Bronchial epithelial cell (primary cell): ENCODE measurements around the gene SORCS2. TPM values are rescaled to one million over a fixed set of nuclear protein-coding genes. Genes with fewer than 3 reads are reported as not detected.
A peak's percentile ranks its signal among the peaks of the same experiment; 100 is the strongest.

ENCODE experiments used
- DNase-seq: peaks from one replicate; pipeline ENCODE4 v3.0.0-alpha.2; 2010; ENCODE audit warnings: low read depth
- FAIRE-seq: peaks from 2 replicates; lab custom pipeline; 2011; peaks lifted over from hg19 to GRCh38; lab: Jason Lieb, UNC
- H3K27me3 ChIP-seq: 2 replicates; pipeline ENCODE4 v1.5.1; 2011; ENCODE audit warnings: low read length; ENCODE audit not compliant: control insufficient read depth, insufficient read depth
- H3K36me3 ChIP-seq: 2 replicates; pipeline ENCODE4 v1.5.1; 2011; ENCODE audit warnings: low read length; ENCODE audit not compliant: control insufficient read depth, insufficient read depth
- H3K4me3 ChIP-seq: 2 replicates; pipeline ENCODE4 v1.5.1; 2011; ENCODE audit warnings: mild to moderate bottlenecking, low read depth, low read length, control low read depth
- CTCF ChIP-seq: IDR thresholded peaks from 2 replicates; pipeline ENCODE4 v1.5.1; 2011; ENCODE audit warnings: mild to moderate bottlenecking, moderate library complexity, low read length, control low read depth, inconsistent platforms; ENCODE audit not compliant: insufficient read depth, severe bottlenecking
- total RNA-seq: library from RNA; depleted of rRNA; stranded (reverse); fragments of >200 nt; gene quantifications from 2 replicates; pipeline ENCODE4 v1.2.1, GENCODE V29; 2014

The SORCS2 gene
- total RNA-seq, 1 donor from 2014 or later, result under 0.01 TPM

- no peak for DNase-seq
- Histone ChIP-seq H3K27me3 (no peaks in the 10 kb centered on the region), H3K4me3 (no peak overlapping the region), H3K36me3 (no peaks in the 10 kb centered on the region)
- TF ChIP-seq CTCF, result no peak
- no peak for FAIRE-seq
Observed at GRCh38 chr4:7247946-7248345, 55.6 kb downstream of the SORCS2 start.

GRCh38 chr4:7248857-7249256, 56.5 kb downstream of the SORCS2 start:
- Histone ChIP-seq H3K4me3 (no peak overlapping the region), H3K36me3 (no peaks in the 10 kb centered on the region), H3K27me3 (no peaks in the 10 kb centered on the region)
- no peak for DNase-seq
- FAIRE-seq, result no peak
- no peak for TF ChIP-seq CTCF

GRCh38 chr4:7251321-7251720, 59.0 kb downstream of the SORCS2 start:
- DNase-seq, result no peak
- Histone ChIP-seq H3K36me3 (no peaks in the 10 kb centered on the region), H3K4me3 (no peak overlapping the region), H3K27me3 (no peaks in the 10 kb centered on the region)
- TF ChIP-seq CTCF, result no peak
- FAIRE-seq, result peak; percentile 55

- FAIRE-seq, result no peak
- DNase-seq, result no peak
- Histone ChIP-seq H3K36me3 (no peaks in the 10 kb centered on the region), H3K4me3 (no peak overlapping the region), H3K27me3 (no peaks in the 10 kb centered on the region)
- no peak for TF ChIP-seq CTCF
Observed at GRCh38 chr4:7252051-7252450, 59.7 kb downstream of the SORCS2 start.

GRCh38 chr4:7252510-7253340, 60.4 kb downstream of the SORCS2 start:
- H3K4me3 ChIP-seq, result no peak overlapping the region
- DNase-seq (no peak), FAIRE-seq (no peak)
- TF ChIP-seq CTCF, result no peak
- no peaks in the 10 kb centered on the region for H3K27me3 ChIP-seq
- no peaks in the 10 kb centered on the region for H3K36me3 ChIP-seq

- no peak for DNase-seq
- no peaks in the 10 kb centered on the region for H3K36me3 ChIP-seq
- no peak for TF ChIP-seq CTCF
- H3K27me3 ChIP-seq, result no peaks in the 10 kb centered on the region
- no peak for FAIRE-seq
- H3K4me3 ChIP-seq, result no peak overlapping the region
Observed at GRCh38 chr4:7253341-7253700, 61.0 kb downstream of the SORCS2 start.
